ENCODE results near the gene DIAPH3.

DIAPH3 gene

GRCh38 chr13:60012488-60012887, 151.2 kb downstream of the DIAPH3 start:
- DNase-seq, result no peak

GRCh38 chr13:60009300-60010253, 154.2 kb downstream of the DIAPH3 start:
- DNase-seq, result no peak

- no peak for DNase-seq
Measured at GRCh38 chr13:60001889-60002288, 161.8 kb downstream of the DIAPH3 start.

- DNase-seq, result no peak
Measured at GRCh38 chr13:60000976-60001375, 162.8 kb downstream of the DIAPH3 start.

GRCh38 chr13:60000081-60000480, 163.6 kb downstream of the DIAPH3 start:
- no peak for DNase-seq

GRCh38 chr13:59997976-59998375, 165.8 kb downstream of the DIAPH3 start:
- no peak for DNase-seq

- no peak for DNase-seq
Measured at GRCh38 chr13:59996461-59996980, 167.2 kb downstream of the DIAPH3 start.

GRCh38 chr13:59991395-59991794, 172.3 kb downstream of the DIAPH3 start:
- DNase-seq, result no peak

GRCh38 chr13:59982631-59983382, 180.9 kb downstream of the DIAPH3 start:
- no peak for DNase-seq

- DNase-seq, result no peak
Measured at GRCh38 chr13:59979589-59979988, 184.1 kb downstream of the DIAPH3 start.

GRCh38 chr13:59978862-59979261, 184.9 kb downstream of the DIAPH3 start:
- DNase-seq, result no peak

GRCh38 chr13:59976856-59977255, 186.9 kb downstream of the DIAPH3 start:
- DNase-seq, result no peak

GRCh38 chr13:59975807-59976435, 187.8 kb downstream of the DIAPH3 start:
- no peak for DNase-seq

GRCh38 chr13:59970847-59971246, 192.9 kb downstream of the DIAPH3 start:
- no peak for DNase-seq

- DNase-seq, result no peak
Measured at GRCh38 chr13:59963827-59964226, 199.9 kb downstream of the DIAPH3 start.

GRCh38 chr13:59963383-59963782, 200.3 kb downstream of the DIAPH3 start:
- DNase-seq, result no peak

GRCh38 chr13:59962343-59962742, 201.4 kb downstream of the DIAPH3 start:
- DNase-seq, result no peak

- DNase-seq, result no peak
Measured at GRCh38 chr13:59960683-59961082, 203.0 kb downstream of the DIAPH3 start.

GRCh38 chr13:59957438-59957837, 206.3 kb downstream of the DIAPH3 start:
- no peak for DNase-seq

- DNase-seq, result no peak
Measured at GRCh38 chr13:59954601-59955000, 209.1 kb downstream of the DIAPH3 start.

GRCh38 chr13:59951011-59951410, 212.7 kb downstream of the DIAPH3 start:
- no peak for DNase-seq

- DNase-seq, result no peak
Measured at GRCh38 chr13:59950266-59950665, 213.5 kb downstream of the DIAPH3 start.

GRCh38 chr13:59948686-59949085, 215.0 kb downstream of the DIAPH3 start:
- DNase-seq, result no peak
